IPS DF 4.7 (cell line): ENCODE data around the gene KRTAP15-1.
A peak's percentile ranks its signal among the peaks of the same experiment; 100 is the strongest.

Experiments
- DNase-seq: peaks from one replicate; pipeline ENCODE4 v3.0.0-alpha.2; 2013; ENCODE audit warnings: low spot score; ENCODE audit errors: extremely low read depth

The KRTAP15-1 gene

GRCh38 chr21:30439975-30440374 lies at the start of gene KRTAP15-1:
Gene KRTAP15-1, plus strand, starts transcription at chr21:30440275. Its CDS starts 53 bp downstream, at chr21:30440328.
- DNase-seq, result no peak

GRCh38 chr21:30391492-30392025 lies 48.5 kb upstream of the KRTAP15-1 start:
- no peak for DNase-seq

- DNase-seq, result no peak
Measured at GRCh38 chr21:30395731-30396130, 44.3 kb upstream of the KRTAP15-1 start, which contains the start of gene KRTAP13-1. Gene KRTAP13-1, plus strand, starts transcription at chr21:30396031. Its CDS starts 56 bp downstream, at chr21:30396087.

GRCh38 chr21:30408782-30409494 lies 31.1 kb upstream of the KRTAP15-1 start:
- peak; percentile 98 for DNase-seq

- no peak for DNase-seq
Measured at GRCh38 chr21:30415993-30416392, 24.1 kb upstream of the KRTAP15-1 start.

GRCh38 chr21:30425826-30426225 lies 14.2 kb upstream of the KRTAP15-1 start, which contains the start of gene KRTAP13-3:
Gene KRTAP13-3, minus strand, starts transcription at chr21:30425926. Its CDS starts 14 bp downstream, at chr21:30425912.
- no peak for DNase-seq

GRCh38 chr21:30426731-30427130 lies 13.3 kb upstream of the KRTAP15-1 start:
- DNase-seq, result peak; percentile 38

- no peak for DNase-seq
Measured at GRCh38 chr21:30430170-30430655, 9.9 kb upstream of the KRTAP15-1 start, which contains the start of gene KRTAP13-4. Gene KRTAP13-4, plus strand, starts transcription at chr21:30430220. Its CDS starts 56 bp downstream, at chr21:30430276.

GRCh38 chr21:30434033-30434631 lies 5.9 kb upstream of the KRTAP15-1 start:
- DNase-seq, result peak; percentile 44

- DNase-seq, result no peak
Measured at GRCh38 chr21:30437010-30437565, 3.0 kb upstream of the KRTAP15-1 start.

GRCh38 chr21:30443226-30443625 lies 3.2 kb downstream of the KRTAP15-1 start:
- no peak for DNase-seq

- no peak for DNase-seq
Measured at GRCh38 chr21:30444204-30444603, 4.1 kb downstream of the KRTAP15-1 start.

GRCh38 chr21:30447056-30447455 lies 7.0 kb downstream of the KRTAP15-1 start:
- DNase-seq, result no peak

GRCh38 chr21:30448514-30448913 lies 8.4 kb downstream of the KRTAP15-1 start:
- no peak for DNase-seq

GRCh38 chr21:30463713-30464112 lies 23.6 kb downstream of the KRTAP15-1 start:
- DNase-seq, result no peak

GRCh38 chr21:30468900-30469714 lies 29.0 kb downstream of the KRTAP15-1 start:
- DNase-seq, result no peak

GRCh38 chr21:30478004-30478403 lies 37.9 kb downstream of the KRTAP15-1 start:
- no peak for DNase-seq

- DNase-seq, result no peak
Measured at GRCh38 chr21:30479259-30479658, 39.2 kb downstream of the KRTAP15-1 start.

GRCh38 chr21:30480145-30480544 lies 40.1 kb downstream of the KRTAP15-1 start, which contains the start of gene KRTAP19-1:
Gene KRTAP19-1, minus strand, starts transcription at chr21:30480367. Its CDS starts 50 bp downstream, at chr21:30480317.
- DNase-seq, result no peak

- no peak for DNase-seq
Measured at GRCh38 chr21:30482130-30482529, 42.1 kb downstream of the KRTAP15-1 start.

GRCh38 chr21:30486180-30486579 lies 46.1 kb downstream of the KRTAP15-1 start:
- no peak for DNase-seq
